ENCODE measurements around the gene TCF15.

The TCF15 gene

GRCh38 chr20:610130-611046, at the start of gene TCF15:
TCF15 (minus strand) TSS chr20:610309; CDS start chr20:610237, 72 bp downstream.
- DNase-seq = peak in 8 of 56 donors; percentile 2 to 22 (median 8)

- no peak for DNase-seq
Observed at GRCh38 chr20:658731-659291, 48.7 kb upstream of the TCF15 start.

GRCh38 chr20:658202-658601, 48.1 kb upstream of the TCF15 start:
- no peak for DNase-seq

GRCh38 chr20:655726-656624, 45.9 kb upstream of the TCF15 start:
- DNase-seq = no peak

- no peak for DNase-seq
Observed at GRCh38 chr20:654417-654750, 44.3 kb upstream of the TCF15 start.

GRCh38 chr20:653590-654416, 43.7 kb upstream of the TCF15 start:
- DNase-seq = no peak

- DNase-seq = peak in 51 of 56 donors; percentile 10 to 85 (median 59)
Observed at GRCh38 chr20:653110-653589, 43.0 kb upstream of the TCF15 start, which contains the start of gene SRXN1. SRXN1 (minus strand) TSS chr20:653200; CDS start chr20:653185, 15 bp downstream.

GRCh38 chr20:652615-653109, 42.6 kb upstream of the TCF15 start:
- DNase-seq = peak in 6 of 56 donors; percentile 30 to 51 (median 49)

- no peak for DNase-seq
Observed at GRCh38 chr20:651713-652614, 41.9 kb upstream of the TCF15 start.

- no peak for DNase-seq
Observed at GRCh38 chr20:650954-651353, 40.8 kb upstream of the TCF15 start.

- no peak for DNase-seq
Observed at GRCh38 chr20:650281-650680, 40.2 kb upstream of the TCF15 start.

GRCh38 chr20:647479-648019, 37.4 kb upstream of the TCF15 start:
- no peak for DNase-seq

- no peak for DNase-seq
Observed at GRCh38 chr20:646868-647233, 36.7 kb upstream of the TCF15 start.

- DNase-seq = no peak
Observed at GRCh38 chr20:646107-646867, 36.2 kb upstream of the TCF15 start.

- peak in 47 of 56 donors; percentile 6 to 75 (median 48) for DNase-seq
Observed at GRCh38 chr20:645318-646106, 35.4 kb upstream of the TCF15 start.

- DNase-seq = no peak
Observed at GRCh38 chr20:644692-645317, 34.7 kb upstream of the TCF15 start.

All from amygdala (tissue), 56 donors.